CMK (cell line): ENCODE data around the gene UBIAD1.
"Not testable (repeated sequence)": the region's sequence is repeated elsewhere in the genome, so short reads cannot be mapped to it uniquely, and the experiment has no call there.

Source experiments
- DNase-seq: peaks from one replicate; pipeline ENCODE4 v3.0.0-alpha.2; 2010; ENCODE audit warnings: low read depth

Gene UBIAD1, protein sequence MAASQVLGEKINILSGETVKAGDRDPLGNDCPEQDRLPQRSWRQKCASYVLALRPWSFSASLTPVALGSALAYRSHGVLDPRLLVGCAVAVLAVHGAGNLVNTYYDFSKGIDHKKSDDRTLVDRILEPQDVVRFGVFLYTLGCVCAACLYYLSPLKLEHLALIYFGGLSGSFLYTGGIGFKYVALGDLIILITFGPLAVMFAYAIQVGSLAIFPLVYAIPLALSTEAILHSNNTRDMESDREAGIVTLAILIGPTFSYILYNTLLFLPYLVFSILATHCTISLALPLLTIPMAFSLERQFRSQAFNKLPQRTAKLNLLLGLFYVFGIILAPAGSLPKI

DNA sequence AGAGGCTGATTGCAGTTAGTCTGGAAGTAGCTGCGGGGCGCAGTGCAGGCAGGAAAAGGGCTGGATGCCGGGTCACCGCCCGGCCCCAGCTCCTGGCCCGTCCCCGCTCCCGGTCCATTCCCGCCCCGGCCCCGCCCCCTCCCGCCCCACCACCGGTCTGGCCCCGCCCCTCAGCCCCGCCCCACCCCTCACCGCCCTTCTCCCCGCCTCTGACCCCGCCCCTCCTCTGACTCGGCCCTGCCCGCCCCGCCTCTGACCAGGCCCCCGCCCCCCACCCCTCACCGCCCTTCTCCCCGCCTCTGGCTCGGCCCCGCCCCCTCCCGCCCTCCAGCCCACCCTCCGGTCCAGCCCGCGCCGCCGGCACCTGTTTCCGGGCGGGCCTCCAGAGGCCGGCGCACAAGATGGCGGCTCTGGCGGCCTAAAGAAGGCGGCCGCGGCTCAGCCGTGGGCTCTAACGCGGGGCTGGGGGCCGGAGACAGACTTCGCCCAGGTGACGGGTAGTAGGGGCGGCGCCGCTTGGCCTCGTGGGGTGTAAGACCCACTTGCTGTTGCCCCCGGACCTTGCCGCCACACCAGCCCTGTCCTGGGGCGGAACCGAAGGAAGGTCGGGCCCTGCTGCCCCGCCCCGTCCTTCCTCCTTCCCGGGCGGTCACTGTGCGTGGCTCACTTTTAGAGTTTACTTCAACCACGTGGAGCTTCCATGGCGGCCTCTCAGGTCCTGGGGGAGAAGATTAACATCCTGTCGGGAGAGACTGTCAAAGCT, at the start of gene UBIAD1:
Gene UBIAD1 (plus strand): TSS at position 367 of the 763 bp plus-strand sequence. CDS start 334 bp downstream, at position 701.
- DNase-seq: peak; percentile 84

DNA sequence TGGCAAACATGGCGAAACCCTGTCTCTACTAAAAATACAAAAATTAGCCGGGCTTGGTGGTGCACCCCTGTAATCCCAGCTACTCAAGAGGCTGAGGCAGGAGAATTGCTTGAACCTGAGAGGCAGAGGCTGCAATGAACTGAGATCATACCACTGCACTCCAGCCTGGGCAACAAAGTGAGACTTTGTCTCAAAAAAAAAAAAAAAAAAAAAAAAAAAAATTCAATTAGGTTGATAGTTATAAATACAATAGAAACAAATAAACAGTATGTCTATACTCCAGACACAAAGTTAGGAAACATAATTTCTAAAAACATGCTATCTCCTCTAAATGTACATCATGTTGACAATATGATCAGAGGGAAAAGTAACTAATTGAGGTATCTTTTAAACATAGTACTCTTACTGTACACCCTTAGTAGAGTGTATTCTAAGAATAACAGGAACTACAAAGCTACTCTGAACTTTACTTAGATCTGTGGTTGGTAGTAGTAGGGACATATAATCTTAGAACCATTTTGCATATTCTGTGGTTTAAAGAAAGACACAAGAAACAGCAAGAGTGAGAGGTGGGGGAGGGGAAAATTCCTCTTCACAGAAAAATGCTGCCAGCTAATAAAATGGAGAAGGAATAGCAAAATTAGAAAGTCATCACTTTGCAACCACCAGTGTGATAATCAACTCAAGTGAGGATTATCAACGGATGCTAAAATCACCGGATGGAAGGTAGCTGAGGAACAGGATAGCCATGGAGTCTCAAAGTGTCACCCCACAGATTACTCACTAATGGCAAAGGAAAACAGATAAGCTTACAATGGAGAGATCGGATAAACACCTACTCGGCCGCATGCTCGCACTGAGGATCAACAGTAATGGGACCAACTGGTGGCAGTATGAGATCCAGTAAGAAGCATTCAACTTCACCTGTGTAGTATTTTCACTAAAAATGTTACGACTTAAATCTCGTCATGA, 45.6 kb upstream of the UBIAD1 start:
- no peak for DNase-seq

DNA sequence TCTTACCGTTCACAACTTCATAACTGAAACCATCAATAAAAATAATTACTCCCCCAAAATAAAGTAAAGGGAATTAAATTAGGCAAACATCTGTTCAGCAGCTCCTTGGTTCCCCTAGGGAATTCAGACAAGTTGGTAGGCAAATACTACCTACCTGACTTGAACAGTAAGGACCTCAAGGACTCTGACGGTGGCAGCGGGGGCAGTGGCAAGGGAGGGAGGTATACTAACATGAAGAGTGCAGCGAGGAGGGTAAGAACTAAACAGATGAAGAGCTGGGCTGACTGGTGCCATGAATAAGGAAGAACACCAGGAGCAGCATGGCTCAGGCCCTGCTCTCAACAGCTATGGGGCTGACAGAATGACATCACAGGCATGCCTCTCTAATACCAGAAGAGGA, 43.8 kb upstream of the UBIAD1 start:
- no peak for DNase-seq

DNA sequence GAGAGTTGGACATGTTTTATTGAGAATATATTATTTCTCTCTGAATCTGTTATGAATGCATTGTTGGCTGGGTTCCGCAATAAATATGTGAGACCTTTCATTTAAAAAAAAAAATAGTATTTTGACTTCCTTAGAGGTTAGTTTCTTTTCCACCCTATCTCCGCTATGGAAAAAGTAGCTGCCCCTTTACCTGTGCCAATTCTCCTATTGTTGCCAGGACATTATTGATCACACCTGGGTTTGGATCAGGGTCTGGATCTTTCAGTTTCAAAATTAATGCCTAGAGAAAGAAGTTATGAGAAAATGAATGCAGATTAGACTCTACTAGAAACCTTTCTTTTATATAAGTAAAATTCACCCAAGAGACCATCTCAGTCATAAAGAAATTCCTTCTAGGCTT, 39.8 kb upstream of the UBIAD1 start:
- no peak for DNase-seq

DNA sequence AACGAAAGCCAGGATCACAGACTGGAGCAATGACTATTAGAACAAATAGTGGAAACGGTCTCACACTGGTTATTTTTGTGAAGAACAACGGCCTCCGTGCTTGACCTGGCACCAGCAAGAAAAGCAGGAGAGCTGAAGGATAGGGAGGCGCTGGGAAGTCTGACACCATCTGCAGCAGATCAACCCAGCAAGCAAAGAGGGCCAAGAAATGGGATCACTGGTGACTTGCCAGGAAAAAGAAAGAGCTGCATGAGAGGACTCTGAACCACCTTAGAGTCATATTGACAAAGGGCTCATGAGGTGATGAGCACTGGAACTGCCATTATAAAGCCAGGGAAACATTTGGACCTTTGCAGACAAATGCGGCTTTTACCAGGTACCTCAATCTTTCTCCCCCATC, 35.6 kb upstream of the UBIAD1 start:
- DNase-seq: no peak

DNA sequence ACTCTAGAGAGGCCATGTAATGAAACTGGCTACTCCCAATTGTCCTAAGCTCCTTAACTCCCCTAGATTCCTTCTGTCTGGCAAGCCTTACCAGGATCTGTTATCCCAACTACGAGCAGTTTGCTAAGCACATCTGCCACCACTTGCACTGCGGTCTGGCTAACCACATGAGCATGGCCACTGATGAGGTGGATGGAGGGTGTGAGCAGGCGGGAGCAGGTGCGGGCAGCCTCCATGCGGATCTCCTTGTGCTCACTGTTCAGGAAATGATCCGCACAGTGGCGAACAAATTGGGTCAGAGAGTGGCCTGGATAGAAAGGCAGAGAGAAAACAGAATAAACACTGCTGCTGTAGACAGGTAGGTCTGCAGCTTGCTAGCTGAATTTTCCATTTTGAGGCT, 34.7 kb upstream of the UBIAD1 start:
- DNase-seq: no peak

DNA sequence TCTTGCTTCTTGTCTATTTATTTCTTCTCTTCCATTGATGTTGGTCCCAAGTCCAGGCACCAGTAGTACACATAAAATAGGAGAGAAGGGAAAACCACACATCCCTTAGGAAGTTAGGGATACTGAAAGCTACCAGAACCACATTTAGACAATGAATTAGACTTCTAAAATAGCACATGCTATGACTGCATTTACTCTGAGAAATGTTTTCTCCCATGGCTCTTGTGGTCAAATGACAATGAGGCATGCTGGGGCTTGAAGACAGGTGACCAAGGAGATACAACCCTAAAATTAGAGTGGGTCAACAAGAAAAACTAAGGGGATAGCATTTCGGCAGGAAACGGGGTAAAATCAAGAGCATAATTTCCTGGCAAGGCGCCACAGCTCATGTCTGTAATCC, 27.8 kb upstream of the UBIAD1 start:
- DNase-seq: no peak

DNA sequence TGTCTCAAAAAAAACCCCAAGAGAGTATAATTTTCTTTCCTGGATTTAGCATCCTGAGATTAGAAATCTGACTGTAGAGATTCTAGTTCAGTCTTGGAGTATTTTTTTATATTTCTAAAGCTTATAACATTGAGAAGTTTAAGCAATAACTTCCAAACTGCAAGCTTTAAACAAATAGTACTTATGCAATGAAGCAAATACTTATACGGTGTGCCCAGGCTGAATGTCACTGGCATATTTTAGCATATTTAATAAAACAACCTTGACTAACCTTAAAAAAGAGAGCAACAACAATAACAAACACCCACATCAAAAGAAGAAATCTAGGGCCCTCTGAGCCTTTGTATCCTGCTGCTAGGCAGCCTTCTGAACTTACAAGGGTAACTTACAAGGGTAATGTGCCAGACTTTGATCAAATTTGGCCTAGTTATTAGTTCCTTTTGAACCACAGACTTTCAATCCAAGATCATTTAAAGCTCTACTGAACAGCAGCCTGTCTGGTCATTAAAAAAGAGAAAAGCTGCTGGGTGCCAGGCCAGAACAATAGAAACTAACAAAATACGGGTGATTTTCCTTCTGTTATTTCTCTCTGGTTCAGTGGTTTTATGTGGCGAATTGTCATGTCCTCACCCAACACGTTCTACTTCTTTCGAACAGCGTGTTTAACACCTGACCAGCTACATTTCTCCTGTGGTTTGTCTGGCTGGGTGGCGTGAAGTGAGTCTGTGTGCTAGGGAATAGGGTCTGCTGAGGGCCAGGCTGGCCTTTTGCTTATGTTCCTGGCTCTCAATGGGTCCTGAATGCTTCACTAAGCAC, 26.9 kb upstream of the UBIAD1 start:
- no peak for DNase-seq

DNA sequence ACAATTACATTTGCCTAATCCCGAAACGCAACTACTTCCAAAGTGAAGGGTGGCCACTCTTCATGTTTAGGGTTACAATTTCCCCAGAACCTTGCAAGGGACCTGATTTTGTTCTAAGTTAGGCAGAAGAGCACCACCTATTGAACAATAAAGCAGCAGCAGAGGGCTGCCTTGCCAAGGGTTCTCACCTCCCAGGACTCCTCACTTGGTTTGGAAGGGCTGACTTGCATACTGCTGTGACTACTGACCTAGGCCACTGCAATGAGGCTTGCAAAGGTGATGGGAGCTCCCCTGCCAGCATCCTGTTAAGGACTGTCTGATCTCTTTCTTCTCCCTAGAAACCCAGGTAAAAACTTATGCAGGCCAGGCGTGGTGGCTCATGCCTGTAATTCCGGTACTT, 24.8 kb upstream of the UBIAD1 start:
- no peak for DNase-seq

DNA sequence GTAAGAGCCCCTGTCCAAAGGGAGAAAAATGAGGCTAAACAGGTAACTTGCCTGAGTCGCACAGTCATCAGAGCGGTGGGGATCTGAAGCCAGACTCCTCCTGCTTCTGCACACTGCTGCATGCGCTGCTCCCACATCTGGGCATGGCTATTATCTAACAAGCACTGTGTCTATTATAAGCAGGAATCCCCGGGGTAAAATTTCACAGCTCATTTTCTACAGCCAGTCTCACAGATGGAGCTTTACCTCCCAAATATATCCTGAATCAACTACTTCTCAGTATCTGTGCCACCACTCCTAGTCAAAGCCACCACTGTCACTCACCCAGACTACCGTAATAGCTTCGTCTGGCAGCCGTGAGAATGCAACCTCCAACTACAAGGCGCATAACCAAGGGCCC, 20.5 kb upstream of the UBIAD1 start:
- no peak for DNase-seq

DNA sequence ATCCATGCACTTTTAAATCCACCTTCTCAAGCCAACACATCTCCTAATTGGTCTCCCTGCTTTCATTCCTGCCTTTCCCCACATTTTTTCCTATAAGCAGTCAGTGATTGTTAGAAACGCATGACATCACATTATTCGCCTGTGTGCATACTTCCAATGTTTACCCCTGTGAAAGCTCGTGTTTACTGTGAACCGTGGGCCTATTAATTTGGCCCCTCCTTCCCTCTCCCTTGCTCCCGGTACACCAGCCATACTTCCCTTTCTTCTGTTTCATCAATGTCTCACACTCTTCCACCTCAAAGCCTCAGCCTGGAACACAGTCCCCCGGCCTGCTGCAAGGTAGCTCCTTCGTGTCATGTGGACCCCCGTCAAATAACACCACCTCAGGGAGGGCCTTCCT, 19.8 kb upstream of the UBIAD1 start:
- DNase-seq: no peak

DNA sequence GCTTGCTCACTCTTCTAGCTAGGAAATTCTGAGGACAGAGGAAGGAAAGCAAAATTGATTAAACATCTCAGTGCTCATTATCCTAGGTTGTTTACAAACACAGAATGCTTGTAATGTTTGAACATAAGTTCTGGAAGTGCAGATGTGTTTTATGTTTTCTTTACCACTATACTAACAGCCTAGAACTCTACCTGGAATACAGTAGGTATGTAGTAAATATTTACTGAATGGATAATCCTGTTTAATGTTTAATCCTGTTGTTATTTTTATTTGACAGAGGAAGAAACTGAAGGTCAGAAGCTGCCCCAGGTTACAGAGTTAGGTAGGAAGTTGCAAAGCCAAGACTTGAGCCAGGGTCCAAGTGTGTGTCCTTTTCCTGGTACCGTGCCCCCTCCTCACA, 16.7 kb upstream of the UBIAD1 start:
- no peak for DNase-seq

DNA sequence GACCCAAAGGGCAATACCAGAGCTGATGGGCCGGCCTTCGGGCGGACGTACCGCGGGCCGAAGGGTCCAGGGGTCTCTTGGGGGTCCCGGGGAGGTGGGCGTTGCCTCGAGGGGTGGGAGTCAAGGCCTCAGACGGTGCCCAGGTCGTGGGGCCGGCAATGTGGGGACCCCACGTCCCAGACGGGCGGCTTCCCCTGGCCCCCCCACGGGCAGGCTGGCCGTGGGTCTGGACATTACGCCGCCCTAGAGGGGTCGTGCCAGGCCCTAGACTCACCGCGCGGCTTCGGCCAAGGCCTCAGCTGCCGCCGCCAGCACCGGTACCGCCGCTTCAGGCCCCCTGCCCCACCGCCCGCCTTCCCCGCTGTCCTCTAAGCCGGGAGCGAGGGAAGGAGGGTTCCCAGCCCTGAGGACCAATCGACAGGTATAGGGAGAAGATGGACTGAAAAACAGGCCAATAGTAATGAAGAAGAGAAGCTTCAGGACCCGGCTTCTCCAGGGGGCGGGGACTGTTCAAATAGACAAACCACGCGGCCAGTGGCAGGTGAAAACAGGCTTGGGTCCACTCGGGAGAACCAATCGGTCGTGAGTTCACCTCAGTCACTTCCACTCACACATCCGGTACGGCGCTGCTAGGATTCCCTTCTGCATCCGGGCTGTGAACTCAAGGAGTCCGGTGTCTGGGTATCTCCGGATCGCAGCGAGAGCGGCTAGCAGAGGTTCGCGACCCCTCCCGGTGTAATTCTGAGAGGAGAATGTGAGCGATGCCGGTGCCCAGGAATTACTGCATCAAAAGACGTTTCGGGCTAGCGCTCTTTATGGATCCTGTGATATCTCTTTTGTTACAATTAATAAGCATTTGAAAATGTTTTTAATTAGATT, 10.6 kb upstream of the UBIAD1 start, which contains the start of gene MTOR:
Gene MTOR (minus strand): TSS at position 381 of the 879 bp plus-strand sequence. CDS start 3,142 bp downstream, outside the sequence.
- peak; percentile 99 for DNase-seq

DNA sequence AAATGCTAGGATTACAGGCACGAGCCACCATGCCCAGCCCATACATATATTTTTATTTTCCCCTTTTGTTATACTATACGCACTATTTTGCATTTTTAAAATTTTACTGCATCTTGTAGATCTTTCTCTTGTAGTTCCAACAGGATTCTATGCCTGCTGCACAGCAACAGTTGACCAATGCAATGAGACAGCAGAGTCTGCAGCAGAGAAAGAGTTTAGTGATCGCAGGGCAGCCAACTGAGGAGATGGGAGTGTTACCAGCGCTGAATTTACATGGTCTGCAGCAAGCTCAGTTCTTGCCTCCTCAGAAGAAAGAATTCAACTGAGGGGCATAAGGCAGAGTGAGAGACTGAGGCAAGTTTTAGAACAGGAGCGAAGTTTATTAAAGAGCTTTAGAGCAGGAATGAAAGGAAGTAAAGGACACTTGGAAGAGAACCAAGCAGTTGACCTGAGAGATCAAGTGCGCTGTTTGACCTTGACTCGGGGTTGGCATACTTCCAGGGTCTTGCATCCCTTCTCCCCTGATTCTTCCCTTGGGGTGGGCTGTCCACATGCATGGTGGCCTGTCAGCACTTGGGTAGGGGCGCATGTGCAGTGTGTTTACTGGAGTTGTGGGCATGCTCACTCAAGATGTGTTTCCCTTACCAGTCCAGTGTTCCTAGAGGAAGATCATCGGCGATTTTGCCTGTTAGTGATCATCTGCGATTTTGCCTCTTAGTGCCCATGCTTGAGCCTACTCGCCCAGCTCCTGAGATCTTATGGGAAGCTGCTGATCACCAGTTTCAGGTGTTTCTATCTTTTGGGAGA, 6.5 kb upstream of the UBIAD1 start:
- DNase-seq: no peak

DNA sequence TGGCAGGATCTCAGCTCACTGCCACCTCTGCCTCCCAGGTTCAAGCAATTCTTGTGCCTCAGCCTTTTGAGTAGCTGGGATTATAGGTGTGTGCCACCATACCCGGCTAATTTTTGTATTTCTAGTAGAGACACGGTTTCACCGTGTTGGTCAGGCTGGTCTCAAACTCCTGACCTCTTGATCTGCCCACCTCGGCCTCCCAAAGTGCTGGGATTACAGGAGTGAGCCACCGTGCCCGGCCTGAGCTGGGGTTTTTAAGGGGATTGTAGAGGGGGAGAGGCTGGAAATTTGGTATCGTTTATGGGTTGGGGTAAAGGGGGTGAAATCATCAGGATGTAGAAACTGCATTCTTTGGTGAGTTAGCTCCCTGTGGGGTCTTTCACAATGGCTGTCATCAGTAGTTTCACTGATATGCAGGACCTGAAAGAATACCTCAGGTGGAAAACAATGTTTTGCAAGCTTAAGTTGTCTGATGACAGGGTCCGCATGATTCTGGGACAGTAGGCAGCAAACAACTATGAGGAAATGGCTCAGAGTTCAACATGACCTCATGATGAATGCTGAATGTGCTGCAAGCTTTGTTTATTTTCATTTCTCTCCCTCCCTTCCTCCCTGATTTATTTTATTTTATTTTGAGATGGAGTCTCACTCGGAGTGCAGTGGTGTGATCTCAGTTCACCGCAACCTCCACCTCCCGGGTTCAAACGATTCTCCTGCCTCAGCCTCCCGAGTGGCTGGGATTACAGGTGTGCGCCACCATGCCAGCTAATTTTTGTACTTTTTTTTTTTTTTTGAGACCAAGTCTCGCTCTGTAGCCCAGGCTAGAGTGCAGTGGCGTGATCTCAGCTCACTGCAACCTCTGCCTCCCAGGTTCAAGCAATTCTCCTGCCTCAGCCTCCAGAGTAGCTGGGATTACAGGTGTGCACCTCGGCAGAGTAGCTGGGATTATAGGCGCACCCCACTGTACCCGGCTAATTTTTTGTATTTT, 5.4 kb upstream of the UBIAD1 start:
- DNase-seq: not testable (repeated sequence)

DNA sequence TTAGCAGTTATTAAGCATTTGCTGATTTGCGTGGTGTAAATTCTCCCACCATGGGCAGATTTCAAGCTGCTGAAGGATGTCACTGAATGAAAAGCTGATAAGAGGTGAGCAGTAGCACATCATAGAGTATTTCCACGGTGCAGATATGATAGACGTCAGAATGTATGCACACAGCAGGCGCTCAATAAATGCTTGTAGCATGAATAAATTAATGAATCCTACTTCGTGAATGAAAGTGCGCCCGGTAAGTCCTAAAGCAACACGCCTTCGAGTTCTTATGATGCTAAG, 510 bp upstream of the UBIAD1 start:
- DNase-seq: no peak

DNA sequence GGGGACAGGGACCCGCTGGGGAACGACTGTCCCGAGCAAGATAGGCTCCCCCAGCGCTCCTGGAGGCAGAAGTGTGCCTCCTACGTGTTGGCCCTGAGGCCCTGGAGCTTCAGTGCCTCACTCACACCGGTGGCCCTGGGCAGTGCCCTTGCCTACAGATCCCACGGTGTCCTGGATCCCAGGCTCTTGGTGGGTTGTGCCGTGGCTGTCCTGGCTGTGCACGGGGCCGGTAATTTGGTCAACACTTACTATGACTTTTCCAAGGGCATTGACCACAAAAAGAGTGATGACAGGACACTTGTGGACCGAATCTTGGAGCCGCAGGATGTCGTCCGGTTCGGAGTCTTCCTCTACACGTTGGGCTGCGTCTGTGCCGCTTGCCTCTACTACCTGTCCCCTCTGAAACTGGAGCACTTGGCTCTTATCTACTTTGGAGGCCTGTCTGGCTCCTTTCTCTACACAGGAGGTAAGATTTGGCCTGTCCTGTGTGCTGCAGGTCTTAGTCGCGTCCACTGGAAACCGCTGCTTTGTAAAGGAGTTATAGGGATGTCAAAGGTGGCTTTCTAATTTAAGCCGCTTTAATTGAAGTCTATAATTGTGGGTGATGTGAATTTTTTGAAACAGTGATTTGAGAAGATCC, 717 bp downstream of the UBIAD1 start:
- no peak for DNase-seq

DNA sequence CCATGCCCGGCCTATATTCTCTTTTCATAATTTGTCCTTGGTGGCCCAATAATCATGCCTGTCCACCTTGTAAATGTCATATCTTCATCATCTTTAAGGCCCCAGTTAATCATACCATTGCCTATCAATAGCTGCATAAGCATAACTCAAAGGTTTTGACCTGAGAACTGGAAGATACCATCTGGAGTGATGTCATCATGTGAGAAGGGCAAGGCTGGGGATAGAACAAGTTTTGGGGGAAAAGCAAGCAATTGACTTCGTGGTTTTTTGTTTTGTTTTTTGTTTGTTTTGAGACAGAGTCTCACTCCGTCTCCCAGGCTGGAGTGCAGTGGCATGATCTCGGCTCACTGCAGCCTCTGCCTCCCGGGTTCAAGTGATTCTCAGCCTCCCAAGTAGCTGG, 6.2 kb downstream of the UBIAD1 start:
- DNase-seq: no peak
